Dedifferentiated amniotic fluid mesenchymal stem cell (primary cell): ENCODE results near the gene ATG16L1.

Experiments
- DNase-seq: peaks from one replicate; pipeline ENCODE4 v3.0.0-alpha.2; 2016; ENCODE audit errors: extremely low spot score

The ATG16L1 gene

GRCh38 chr2:233227346-233227978, 24.0 kb upstream of the ATG16L1 start:
- no peak for DNase-seq

- DNase-seq: no peak
Observed at GRCh38 chr2:233228376-233228775, 23.1 kb upstream of the ATG16L1 start.

GRCh38 chr2:233233618-233234230, 17.7 kb upstream of the ATG16L1 start:
- no peak for DNase-seq

- no peak for DNase-seq
Observed at GRCh38 chr2:233234264-233234663, 17.2 kb upstream of the ATG16L1 start.

GRCh38 chr2:233234996-233235395, 16.5 kb upstream of the ATG16L1 start:
- no peak for DNase-seq

GRCh38 chr2:233235977-233236376, 15.5 kb upstream of the ATG16L1 start:
- no peak for DNase-seq

- no peak for DNase-seq
Observed at GRCh38 chr2:233236820-233237589, 14.5 kb upstream of the ATG16L1 start.

GRCh38 chr2:233240897-233241296, 10.6 kb upstream of the ATG16L1 start:
- DNase-seq: no peak

DNA sequence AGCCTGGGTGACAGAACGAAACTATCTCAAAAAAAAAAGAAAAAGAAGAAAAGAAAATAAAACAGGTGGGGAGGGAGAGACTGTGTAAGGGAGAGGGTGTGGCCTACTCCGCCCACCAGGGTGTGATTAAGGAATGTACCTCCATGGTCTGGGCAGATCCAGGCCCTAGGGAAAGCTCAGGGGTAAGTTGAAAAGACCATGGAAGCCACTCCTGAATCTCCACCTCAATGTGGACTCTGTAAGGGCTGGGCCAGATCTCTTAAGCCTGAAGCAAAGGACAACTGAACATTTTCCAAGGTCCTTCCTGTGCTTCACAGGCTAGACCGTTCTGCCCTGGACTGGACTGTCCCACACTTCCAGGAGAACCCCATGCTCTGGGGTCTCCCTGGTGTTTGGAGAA, 9.7 kb upstream of the ATG16L1 start:
- no peak for DNase-seq

GRCh38 chr2:233242231-233242927, 9.1 kb upstream of the ATG16L1 start:
- no peak for DNase-seq

GRCh38 chr2:233243348-233243747, 8.1 kb upstream of the ATG16L1 start:
- no peak for DNase-seq

DNA sequence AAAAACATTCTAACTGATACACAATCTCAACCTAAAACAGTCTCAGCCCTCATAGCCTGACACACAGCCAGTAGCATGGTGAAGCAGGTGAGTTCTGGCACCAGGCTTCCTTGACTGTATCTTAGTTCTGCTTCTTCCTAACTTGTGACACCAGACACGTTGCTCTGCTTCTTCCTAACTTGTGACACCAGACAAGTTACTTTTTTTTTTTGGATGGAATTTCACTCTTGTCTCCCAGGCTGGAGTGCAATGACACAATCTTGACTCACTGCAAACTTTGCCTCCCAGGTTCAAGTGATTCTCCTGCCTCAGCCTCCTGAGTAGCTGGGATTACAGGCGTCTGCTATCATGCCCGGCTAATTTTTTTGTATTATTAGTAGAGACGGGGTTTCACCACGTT, 6.7 kb upstream of the ATG16L1 start:
- no peak for DNase-seq

- DNase-seq: no peak
Observed at GRCh38 chr2:233245406-233245805, 6.1 kb upstream of the ATG16L1 start.

DNA sequence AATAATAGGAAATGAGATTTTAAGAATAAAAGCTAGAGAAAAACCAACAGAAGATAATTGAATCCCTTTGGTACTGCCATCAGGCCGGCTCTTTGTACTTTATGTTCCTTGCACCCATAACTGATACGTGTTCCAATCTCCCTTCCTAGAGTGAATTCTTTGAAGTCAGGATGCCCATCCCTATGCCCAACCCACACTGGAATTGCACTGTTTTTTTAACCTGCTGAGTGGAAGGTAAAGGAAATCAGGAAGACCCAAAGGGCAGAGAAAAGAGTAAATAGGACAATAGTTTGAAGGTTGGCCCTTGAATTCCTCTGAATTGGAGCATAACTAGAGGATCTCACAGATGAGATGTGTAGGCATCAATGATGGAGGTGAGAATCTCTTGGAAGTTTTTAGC, 4.4 kb upstream of the ATG16L1 start:
- DNase-seq: no peak

- no peak for DNase-seq
Observed at GRCh38 chr2:233247744-233248143, 3.7 kb upstream of the ATG16L1 start.

GRCh38 chr2:233248999-233249398, 2.5 kb upstream of the ATG16L1 start:
- no peak for DNase-seq

GRCh38 chr2:233250568-233250967, 905 bp upstream of the ATG16L1 start:
- no peak for DNase-seq

GRCh38 chr2:233250985-233251305, 528 bp upstream of the ATG16L1 start:
- DNase-seq: no peak

GRCh38 chr2:233252227-233252626, 754 bp downstream of the ATG16L1 start:
- no peak for DNase-seq

- DNase-seq: no peak
Observed at GRCh38 chr2:233255151-233255550, 3.7 kb downstream of the ATG16L1 start.

- DNase-seq: no peak
Observed at GRCh38 chr2:233256048-233256447, 4.6 kb downstream of the ATG16L1 start.

- DNase-seq: no peak
Observed at GRCh38 chr2:233258211-233258610, 6.7 kb downstream of the ATG16L1 start.

DNA sequence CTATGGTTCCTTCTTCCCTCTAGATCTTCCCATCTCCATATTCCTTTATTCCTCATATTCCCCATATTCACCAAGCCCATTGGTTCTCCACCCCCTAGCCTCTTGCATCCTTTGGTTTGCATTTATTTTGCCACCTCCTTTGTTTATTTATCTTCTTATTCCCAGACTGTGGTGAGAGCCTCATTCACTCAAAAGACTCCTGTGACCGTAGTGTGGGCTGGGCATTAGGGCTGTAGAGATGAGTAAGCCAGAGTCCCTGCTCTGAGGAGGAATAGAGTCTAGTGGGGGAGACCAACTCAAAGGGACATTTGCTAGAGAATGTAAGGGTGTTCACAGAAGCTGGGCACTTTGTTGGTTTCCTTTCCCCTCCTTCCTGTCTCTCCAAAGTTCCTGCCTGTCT, 8.3 kb downstream of the ATG16L1 start:
- DNase-seq: no peak
